COLO829 (cell line): ENCODE measurements around the gene ABCB9.
"Not testable (repeated sequence)": the region's sequence is repeated elsewhere in the genome, so short reads cannot be mapped to it uniquely, and the experiment has no call there.

ENCODE experiments used
- DNase-seq: peaks from one replicate; pipeline ENCODE4 v3.0.0; 2012; ENCODE audit warnings: low spot score

ABCB9 gene

GRCh38 chr12:122935318-122935717 lies 30.9 kb downstream of the ABCB9 start:
- no peak for DNase-seq

DNA sequence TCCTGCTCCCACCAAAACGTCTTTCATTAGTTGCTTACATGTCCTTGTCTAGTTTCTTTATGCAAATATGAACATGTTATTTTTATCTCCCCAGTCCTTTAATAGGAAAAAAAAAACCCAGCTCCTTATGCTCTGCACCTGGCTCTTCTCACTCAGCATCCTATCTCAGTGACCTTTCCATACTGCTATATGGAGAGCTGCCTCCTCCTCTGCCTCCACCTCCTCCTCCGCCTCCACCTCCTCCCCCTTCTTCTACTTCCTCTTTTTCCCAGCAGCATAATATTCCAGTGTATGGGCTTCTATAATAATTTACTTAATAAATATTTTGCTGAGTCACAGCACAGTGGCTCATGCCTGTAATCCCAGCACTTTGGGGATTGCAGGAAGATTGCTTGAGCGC lies 31.5 kb downstream of the ABCB9 start:
- DNase-seq: no peak

DNA sequence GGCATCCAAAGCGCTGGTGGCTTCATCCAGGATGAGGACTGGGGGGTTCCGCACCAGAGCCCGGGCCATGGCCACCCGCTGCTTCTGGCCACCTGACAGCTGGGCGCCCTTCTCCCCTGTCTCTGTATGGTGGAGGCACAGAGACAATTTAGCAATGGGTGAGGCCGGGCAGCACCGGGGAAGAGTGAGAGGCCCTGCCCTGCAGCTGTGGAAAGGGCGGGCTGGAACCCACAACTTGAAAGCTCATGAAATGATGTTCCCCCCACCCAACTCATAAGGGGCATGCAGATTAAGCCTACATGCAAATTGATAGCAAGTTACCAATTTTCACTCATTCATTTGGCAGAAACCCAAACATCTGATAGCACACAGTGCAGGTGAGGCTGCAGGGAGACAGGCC lies 34.1 kb downstream of the ABCB9 start:
- no peak for DNase-seq

DNA sequence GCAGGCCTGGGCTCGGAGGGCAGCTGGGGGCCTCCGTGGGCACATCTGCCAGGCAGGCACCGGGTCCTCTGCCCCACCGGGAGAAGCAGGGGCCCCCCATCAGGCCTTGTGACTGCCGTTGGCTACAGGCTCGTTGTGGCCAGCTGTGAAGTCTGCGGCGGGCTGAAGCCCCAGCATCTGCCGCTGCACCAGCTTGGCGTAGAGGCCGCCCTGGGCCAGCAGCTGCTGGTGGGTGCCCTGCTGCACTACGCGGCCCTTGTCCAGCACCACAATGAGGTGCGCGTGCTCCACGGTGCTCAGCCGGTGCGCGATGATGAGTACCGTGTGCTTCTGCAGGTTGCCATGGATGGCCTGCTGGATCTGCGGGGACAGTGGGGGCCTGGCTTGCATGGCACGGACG lies 36.5 kb downstream of the ABCB9 start:
- DNase-seq: no peak

DNA sequence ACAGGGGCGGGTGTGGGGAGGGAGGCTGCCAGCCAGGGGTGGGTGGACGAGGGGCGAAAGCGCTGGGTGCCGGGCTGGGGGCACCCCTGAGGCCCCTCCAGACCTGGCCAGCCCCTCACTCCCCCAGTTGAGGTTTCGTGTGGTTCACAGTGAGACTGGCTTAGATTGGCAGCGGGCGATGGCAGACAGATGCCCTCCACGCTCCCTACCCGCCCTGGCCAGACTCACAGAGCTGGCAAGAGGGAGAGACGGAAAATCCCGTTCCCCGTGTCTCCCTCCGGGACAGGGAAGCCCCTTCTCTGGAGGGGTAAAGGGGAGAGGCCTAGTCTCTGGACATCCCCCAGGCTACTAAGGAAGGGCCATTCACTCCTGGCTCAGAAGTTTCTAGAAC lies 37.1 kb downstream of the ABCB9 start:
- DNase-seq: no peak

DNA sequence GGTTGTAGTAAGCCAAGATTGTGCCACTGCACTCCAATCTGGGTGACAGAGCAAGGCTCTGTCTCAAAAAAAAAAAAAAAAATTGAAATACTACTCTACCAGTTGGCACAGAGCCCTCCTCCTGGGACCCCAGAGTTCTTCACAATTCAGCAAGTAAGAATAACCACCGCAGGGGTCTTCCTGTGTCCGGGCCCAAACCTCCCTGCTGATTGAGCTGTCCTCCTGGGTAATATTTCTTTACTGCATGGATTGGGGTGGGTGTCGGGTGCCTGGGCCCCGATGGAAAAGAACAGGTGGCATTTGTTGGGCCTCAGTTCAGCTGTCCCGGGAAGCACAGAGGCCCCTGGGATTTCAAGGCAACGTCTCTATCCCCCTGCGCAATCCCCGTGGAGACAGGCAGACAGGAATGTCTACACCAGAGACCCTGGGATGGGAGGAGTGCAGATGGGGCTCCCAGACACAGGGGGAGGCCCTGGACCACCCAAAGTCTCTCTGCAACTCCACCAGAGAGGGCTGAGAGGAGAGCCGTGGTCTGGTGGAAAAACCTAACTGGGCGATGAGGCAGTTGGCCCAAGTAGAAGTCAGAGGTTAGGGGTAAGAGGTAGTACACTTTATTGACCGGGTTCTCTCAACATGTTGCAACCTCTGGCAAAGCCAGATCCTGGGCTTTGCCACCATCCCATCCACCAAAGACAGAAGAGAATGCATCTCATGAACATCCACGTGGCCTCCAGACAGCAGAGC lies 37.7 kb downstream of the ABCB9 start:
- no peak for DNase-seq

DNA sequence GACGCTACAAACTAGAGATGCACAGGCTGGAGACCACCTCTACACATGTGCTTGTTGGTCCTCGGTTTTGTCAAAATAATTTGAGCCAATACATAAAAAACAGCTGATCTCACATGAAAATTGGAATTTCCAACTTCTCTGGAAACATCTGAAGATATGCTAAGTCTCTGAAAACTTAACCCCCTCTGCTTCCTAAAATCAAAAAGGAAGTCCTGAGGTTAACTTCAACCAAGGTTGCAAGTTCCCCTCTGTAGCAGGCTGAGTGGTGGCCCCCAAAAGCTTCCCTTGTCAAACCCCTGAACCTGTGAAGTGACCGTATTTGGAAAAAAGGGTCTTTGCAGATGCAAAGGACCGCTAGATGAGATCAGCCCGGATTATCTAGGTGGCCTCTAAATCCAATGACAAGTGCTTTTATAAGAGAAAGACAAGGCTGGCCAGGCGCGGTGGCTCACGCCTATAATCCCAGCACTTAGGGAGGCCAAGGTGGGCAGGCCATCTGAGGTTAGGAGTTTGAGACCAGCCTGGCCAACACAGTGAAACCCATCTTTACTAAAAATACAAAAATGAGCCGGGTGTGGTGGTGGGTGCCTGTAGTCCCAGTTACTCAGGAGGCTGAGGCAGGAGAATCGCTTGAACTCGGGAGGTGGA lies 38.4 kb downstream of the ABCB9 start:
- no peak for DNase-seq

- no peak for DNase-seq
Measured at GRCh38 chr12:122921917-122922316, 44.3 kb downstream of the ABCB9 start.

GRCh38 chr12:122920687-122921086 lies 45.6 kb downstream of the ABCB9 start:
- no peak for DNase-seq

DNA sequence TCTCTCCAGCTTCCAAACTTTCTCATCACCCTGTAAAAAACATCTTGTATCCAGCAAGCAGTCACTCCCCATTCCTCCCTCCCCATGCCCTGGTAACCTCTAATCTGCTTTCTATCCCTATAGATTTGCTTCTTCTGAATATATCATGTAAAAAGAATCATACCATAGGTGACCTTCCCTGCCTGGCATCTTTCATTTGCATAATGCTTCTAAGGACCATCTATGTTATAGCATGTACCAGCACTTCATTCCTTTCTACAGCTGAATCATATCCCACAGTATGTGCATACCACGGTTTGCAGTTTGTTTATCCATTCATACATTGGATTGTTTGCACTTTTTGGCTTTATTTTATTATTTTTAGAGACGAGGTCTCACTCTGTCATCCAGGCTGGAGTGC lies 47.4 kb downstream of the ABCB9 start:
- DNase-seq: no peak

GRCh38 chr12:122917507-122918121 lies 48.6 kb downstream of the ABCB9 start:
- DNase-seq: peak; percentile 91

DNA sequence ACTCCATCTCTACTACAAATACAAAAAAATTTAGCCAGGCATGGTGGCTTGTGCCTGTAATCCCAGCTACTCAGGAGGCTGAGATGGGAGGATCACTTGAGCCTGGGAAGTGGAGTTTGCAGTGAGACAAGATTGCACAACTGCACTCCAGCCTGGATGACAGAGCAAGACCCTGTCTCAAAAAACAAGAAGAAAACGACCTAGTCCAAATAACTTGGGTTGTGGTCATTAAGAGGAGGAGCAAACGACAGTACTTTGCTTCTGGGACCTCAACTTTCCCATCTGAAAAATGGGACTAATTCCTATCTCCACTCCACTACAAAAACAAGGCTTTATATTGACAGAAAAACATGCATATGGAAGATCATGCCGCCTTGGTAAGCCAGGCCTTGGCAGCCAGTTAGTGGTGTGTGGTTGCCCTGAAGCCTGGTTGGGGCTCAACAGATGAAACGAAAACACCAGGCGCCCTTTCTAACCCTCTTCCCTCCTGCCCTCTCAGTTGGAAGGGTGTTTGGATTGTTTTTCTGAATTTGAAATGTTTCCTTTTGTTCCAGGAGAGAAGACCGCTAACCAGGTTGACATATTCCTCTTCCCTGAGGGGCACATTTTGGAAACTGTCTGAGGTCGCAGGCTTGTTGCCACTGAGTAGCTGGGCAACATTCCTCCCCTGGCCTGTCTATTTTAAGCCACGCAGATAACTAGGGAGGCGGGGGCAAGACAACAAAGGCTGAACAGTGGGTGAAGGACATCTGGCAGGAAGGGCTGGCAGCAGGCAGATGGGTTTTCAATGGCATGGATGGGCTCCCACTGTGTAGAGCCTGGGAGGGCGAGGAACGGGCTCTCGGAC lies 56.6 kb downstream of the ABCB9 start:
- peak; percentile 57 for DNase-seq

GRCh38 chr12:122908915-122909314 lies 57.3 kb downstream of the ABCB9 start:
- no peak for DNase-seq

DNA sequence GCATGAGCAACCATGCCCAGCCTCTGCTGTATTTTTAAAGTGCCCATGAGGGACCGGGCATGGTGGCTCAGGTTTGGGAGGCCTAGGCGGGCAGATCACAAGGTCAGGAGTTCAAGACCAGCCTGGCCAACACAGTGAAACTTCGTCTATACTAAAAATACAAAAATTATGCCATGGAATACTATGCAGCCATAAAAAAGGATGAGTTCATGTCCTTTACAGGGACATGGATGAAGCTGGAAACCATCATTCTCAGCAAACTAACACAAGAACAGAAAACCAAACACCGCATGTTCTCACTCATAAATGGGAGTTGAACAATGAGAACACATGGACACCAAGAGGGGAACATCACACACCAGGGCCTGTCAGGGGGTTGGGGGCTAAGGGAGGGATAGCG lies 61.0 kb downstream of the ABCB9 start:
- not testable (repeated sequence) for DNase-seq

GRCh38 chr12:122903693-122904034 lies 62.6 kb downstream of the ABCB9 start:
- DNase-seq: no peak

GRCh38 chr12:122902854-122903692 lies 63.2 kb downstream of the ABCB9 start:
- no peak for DNase-seq

- DNase-seq: no peak
Measured at GRCh38 chr12:122899887-122900286, 66.4 kb downstream of the ABCB9 start.

DNA sequence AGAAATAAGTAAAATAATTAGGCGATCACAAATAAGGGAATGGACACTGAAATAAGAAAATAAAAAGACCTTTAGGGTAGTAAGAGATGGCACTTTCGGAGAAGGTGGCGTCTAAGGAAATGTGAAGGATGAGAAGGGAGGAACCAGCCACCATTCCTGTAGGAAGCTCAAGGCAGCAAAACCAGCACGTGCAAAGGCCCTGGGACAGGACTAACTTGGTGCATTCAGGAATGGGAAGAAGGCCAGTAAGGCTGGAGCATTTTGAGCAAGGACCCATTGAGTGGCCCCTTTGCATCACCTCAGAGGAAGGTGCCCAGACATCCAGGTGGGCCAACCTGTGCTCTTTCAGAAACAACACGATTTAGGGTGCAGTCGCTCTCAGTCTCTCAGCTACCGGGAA lies 69.6 kb downstream of the ABCB9 start:
- DNase-seq: no peak

DNA sequence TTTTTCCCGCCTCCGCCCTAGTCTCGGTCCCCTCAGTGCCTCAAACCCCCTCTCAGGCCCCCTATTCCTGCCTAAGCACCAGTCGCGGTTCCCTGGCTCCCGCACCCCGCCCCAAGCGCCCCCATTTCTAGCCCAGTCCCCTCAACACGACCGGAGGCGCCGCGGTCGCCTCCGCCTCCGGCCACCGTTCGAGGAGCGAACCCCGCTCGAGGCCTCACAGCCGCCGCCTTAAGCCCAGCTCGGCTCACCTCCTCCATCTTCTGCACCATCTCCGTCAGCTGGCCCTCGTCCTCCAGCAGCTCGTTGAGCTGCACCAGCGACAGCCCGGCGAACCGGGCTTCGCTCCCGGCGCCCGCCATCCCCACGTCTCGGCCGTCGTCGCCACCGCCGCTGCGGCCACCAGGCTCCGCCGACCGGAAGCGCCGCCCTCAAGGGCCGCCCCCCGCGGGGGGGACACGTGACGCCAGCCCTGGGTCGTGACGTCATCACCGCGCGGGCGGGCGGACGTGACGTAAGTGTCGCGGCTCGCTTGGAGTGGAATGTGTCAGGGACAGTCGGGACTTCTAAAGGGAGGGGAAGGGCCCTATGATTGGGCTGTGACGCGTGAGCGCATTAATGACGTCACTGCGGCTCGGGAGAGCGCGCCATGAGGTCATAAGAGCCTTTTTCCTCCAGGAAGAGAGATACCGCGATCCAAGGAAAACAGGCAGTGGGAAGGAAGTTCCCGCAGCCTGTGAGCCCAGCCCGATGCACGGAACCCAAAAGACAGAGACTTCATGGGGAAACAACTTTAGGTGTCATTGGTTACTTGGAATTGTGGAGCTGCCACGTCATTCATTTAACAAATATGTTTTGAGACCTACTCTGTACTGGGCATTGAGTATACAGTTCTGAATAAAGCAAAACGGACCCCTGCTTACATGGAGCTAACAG lies 70.3 kb downstream of the ABCB9 start, which contains the start of gene VPS37B:
VPS37B (minus strand) TSS at position 421 of the 933 bp plus-strand sequence; CDS start at position 359, 62 bp downstream.
- DNase-seq: no peak

DNA sequence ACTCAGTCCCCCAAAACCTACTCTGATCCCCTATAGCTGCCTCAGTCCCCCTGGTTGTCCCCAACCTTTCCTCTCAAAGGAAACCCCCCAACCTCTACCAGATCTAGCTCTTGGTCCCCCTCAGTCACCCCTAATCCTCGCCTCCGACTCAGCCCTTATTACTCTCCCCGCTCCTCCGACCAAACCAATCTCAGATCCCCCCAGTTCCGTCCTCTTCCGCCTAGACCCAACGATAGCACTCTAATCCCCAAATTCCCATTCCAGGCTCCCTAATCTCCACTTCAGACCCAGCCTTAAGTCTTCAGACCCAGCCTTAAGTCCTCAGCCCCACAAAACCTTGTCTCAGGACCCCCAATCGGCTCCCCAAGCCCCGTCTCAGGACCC lies 71.0 kb downstream of the ABCB9 start:
- no peak for DNase-seq
